Ovary (tissue), 3 donors: ENCODE results near the gene KCNIP1.

Source experiments
- EP300 ChIP-seq: sonication (generic); formaldehyde crosslinking; IDR thresholded peaks from one replicate; pipeline ENCODE4 v1.6.1; 2017; ENCODE audit warnings: antibody characterized with exemption
- TF ChIP-seq, protein P1 (sequence below), 3 donors: fragments of 450-650 bp in 2 of 3; fragments of 200-600 bp in 1 of 3; IDR thresholded peaks; one replicate each; pipeline versions ENCODE4 v1.5.1 to v1.8.0; 2016 to 2022; ENCODE audit warnings: antibody characterized with exemption in 3 of 3, mild to moderate bottlenecking in 1 of 3
- donor health status: DM: no; HTN: no; CAD: no.

DNA sequence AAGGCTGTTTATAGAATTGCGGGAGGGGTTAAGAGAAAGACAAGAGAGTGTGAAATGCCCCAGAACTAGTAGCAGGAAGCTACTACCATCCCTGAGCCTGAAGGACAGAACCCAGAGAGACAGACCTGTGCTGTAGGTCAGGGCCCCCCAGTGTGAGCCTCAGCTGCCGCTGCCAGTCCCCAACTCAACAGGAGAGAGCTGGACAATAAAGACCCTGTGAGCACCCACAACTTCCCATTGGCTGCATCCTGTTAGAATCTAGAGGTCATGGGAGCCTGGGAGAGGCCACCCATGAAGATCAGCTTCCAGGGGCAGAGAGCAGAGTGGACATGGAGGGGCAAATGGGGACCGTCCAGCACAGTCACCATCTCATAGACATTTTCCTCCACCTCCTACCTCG lies 152.5 kb downstream of the KCNIP1 start:
- TF ChIP-seq, protein P1, sequence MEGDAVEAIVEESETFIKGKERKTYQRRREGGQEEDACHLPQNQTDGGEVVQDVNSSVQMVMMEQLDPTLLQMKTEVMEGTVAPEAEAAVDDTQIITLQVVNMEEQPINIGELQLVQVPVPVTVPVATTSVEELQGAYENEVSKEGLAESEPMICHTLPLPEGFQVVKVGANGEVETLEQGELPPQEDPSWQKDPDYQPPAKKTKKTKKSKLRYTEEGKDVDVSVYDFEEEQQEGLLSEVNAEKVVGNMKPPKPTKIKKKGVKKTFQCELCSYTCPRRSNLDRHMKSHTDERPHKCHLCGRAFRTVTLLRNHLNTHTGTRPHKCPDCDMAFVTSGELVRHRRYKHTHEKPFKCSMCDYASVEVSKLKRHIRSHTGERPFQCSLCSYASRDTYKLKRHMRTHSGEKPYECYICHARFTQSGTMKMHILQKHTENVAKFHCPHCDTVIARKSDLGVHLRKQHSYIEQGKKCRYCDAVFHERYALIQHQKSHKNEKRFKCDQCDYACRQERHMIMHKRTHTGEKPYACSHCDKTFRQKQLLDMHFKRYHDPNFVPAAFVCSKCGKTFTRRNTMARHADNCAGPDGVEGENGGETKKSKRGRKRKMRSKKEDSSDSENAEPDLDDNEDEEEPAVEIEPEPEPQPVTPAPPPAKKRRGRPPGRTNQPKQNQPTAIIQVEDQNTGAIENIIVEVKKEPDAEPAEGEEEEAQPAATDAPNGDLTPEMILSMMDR (IDR thresholded peaks at IDR 0.05), result no peak
- TF ChIP-seq EP300, result no peak
